Mesendoderm (in vitro differentiated cells): Measurements from ENCODE around the gene KIRREL2.
A peak's percentile ranks its signal among the peaks of the same experiment; 100 is the strongest.

Source experiments
- DNase-seq: peaks from one replicate; pipeline ENCODE4 v3.0.0; 2013
- H2AK5ac ChIP-seq: 2 replicates; pipeline ENCODE4 v1.6.1; 2013; ENCODE audit warnings: low read length, inconsistent platforms
- H2BK120ac ChIP-seq: 2 replicates; pipeline ENCODE4 v1.6.1; 2013; ENCODE audit warnings: low read depth, mild to moderate bottlenecking, low read length, moderate library complexity, mixed read lengths
- H2BK15ac ChIP-seq: replicated peaks from 2 replicates; pipeline ENCODE4 v1.6.1; 2013; ENCODE audit warnings: low read depth, mild to moderate bottlenecking, moderate library complexity
- H2BK5ac ChIP-seq: 2 replicates; pipeline ENCODE4 v1.6.1; 2013; ENCODE audit warnings: low read length, inconsistent platforms
- H3K18ac ChIP-seq: 2 replicates; pipeline ENCODE4 v1.6.1; 2013; ENCODE audit warnings: mild to moderate bottlenecking, low read length, mixed read lengths
- H3K23ac ChIP-seq: one replicate; pipeline ENCODE4 v1.6.1; 2013; ENCODE audit warnings: low read length
- H3K27ac ChIP-seq: 2 replicates; pipeline ENCODE4 v1.5.1; 2013; ENCODE audit warnings: low read depth, mild to moderate bottlenecking, inconsistent platforms, low read length, moderate library complexity
- H3K27me3 ChIP-seq: 2 replicates; pipeline ENCODE4 v1.6.1; 2013; ENCODE audit warnings: low read length, control low read depth, mild to moderate bottlenecking, inconsistent platforms; ENCODE audit not compliant: insufficient read depth, poor library complexity
- H3K36me3 ChIP-seq: 2 replicates; pipeline ENCODE4 v1.6.1; 2013; ENCODE audit warnings: low read length, inconsistent platforms; ENCODE audit not compliant: control insufficient read depth, insufficient read depth
- H3K4ac ChIP-seq: one replicate; pipeline ENCODE4 v1.6.1; 2013; ENCODE audit warnings: low read depth, mild to moderate bottlenecking, low read length, moderate library complexity
- H3K4me1 ChIP-seq: 2 replicates; pipeline ENCODE4 v1.6.1; 2013; ENCODE audit warnings: low read depth, low read length, inconsistent platforms; ENCODE audit not compliant: control insufficient read depth
- H3K4me2 ChIP-seq: 2 replicates; pipeline ENCODE4 v1.6.1; 2013; ENCODE audit warnings: low read length
- H3K4me3 ChIP-seq: 2 replicates; pipeline ENCODE4 v1.5.1; 2013; ENCODE audit warnings: mild to moderate bottlenecking, low read length
- H3K56ac ChIP-seq: one replicate; pipeline ENCODE4 v1.6.1; 2013; ENCODE audit warnings: low read length
- H3K79me1 ChIP-seq: 2 replicates; pipeline ENCODE4 v1.6.1; 2013; ENCODE audit warnings: low read length, inconsistent platforms
- H3K79me2 ChIP-seq: 2 replicates; pipeline ENCODE4 v1.6.1; 2013; ENCODE audit warnings: mild to moderate bottlenecking, low read length; ENCODE audit not compliant: control insufficient read depth, insufficient read depth
- H3K9ac ChIP-seq: 2 replicates; pipeline ENCODE4 v1.6.1; 2013; ENCODE audit warnings: low read length, inconsistent platforms
- H4K5ac ChIP-seq: one replicate; pipeline ENCODE4 v1.6.1; 2013; ENCODE audit warnings: low read length
- H4K8ac ChIP-seq: one replicate; pipeline ENCODE4 v1.6.1; 2013; ENCODE audit warnings: low read depth, mild to moderate bottlenecking, control low read depth, low read length, moderate library complexity
- WGBS: extraction: QIAGEN DNeasy Blood & Tissue Kit; methylation state at CpG from one replicate; pipeline ENCODE4 v1.1.7; 2013; ENCODE audit warnings: low lambda C conversion rate, missing lambda C conversion rate; ENCODE audit not compliant: insufficient coverage; ENCODE audit errors: extremely low coverage; 5-methylcytosine and 5-hydroxymethylcytosine counted together

Gene KIRREL2

DNA sequence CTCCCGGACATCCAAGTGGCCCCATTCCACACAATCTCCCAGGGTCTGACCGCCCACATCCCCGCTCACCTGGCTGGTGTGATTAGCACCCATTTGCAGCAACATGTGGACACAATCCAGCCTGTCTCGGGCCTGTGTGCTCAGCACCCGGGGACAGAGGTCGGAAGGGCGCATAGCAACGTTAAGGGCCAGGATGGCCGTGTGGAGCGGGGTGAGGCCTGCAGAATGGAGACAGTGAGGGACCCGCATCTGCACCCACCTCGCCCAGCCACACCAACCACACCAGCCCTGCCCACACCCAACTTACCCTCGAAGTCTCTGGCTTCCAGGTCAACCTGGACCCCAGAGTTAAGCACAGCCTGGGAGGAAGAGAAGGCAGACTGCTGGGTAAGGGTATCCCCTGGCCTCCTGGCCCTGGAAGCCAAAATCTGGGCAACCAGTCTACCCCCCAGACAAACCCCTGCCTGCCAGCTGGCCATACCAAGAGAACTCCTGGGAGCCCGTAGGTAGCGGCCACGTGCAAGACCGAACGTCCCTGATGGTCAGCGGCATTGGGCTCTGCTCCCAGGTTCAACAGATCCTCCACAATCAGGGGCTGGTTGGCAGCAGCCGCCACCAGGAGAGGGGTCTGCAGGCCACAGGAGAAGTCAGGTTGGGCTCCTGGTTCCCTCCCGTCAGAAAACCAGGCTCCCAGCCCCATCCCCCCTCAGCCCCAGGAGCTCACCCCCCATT is 39.4 kb downstream of the KIRREL2 start:
- no peak overlapping the region for H3K56ac ChIP-seq
- no peak overlapping the region for H3K18ac ChIP-seq
- no peak overlapping the region for H4K8ac ChIP-seq
- H3K36me3 ChIP-seq = peaks cover 8% of the 10 kb centered on the region
- no CpG with 5 or more reads among the region's 21 CpGs for WGBS
- H2AK5ac ChIP-seq = no peak overlapping the region
- H2BK15ac ChIP-seq = no peak overlapping the region
- H4K5ac ChIP-seq = no peak overlapping the region
- no peak overlapping the region for H3K4ac ChIP-seq
- H3K23ac ChIP-seq = no peak overlapping the region
- H2BK5ac ChIP-seq = no peak overlapping the region
- no peaks in the 10 kb centered on the region for H3K27me3 ChIP-seq
- H3K79me1 ChIP-seq = peaks cover 6% of the 10 kb centered on the region
- no peak overlapping the region for H3K4me3 ChIP-seq
- no peak overlapping the region for H3K9ac ChIP-seq
- DNase-seq = no peak
- H3K79me2 ChIP-seq = peaks cover 2% of the 10 kb centered on the region
- H3K4me1 ChIP-seq = no peaks in the 10 kb centered on the region
- no peak overlapping the region for H3K4me2 ChIP-seq
- H2BK120ac ChIP-seq = no peak overlapping the region
- no peak overlapping the region for H3K27ac ChIP-seq

DNA sequence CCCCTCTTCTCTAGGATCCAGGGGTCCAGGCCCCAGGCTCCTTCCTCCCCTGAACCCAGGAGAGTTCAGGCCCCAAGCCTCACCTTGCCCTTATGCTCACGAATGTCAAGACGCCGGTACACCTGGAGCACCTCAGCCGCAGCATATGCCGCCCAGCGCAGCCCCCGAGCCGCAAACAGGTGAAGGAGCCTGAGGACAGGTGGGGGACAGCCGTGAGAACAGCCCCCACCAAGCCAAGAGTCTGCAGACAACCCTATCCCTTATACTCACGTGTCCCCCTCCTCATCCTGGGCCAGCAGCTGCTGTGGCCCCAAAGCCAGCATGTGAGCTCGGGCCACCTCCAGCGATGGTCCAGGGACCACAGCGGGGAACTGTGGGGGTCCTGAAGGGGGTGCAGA is 39.9 kb downstream of the KIRREL2 start:
- H3K27ac ChIP-seq = no peak overlapping the region
- no peak overlapping the region for H2BK120ac ChIP-seq
- H3K4me1 ChIP-seq = no peaks in the 10 kb centered on the region
- no peak overlapping the region for H4K8ac ChIP-seq
- H3K23ac ChIP-seq = no peak overlapping the region
- H3K4ac ChIP-seq = no peak overlapping the region
- H3K4me3 ChIP-seq = no peak overlapping the region
- DNase-seq = no peak
- H2BK15ac ChIP-seq = no peak overlapping the region
- no peak overlapping the region for H4K5ac ChIP-seq
- no peak overlapping the region for H2BK5ac ChIP-seq
- H3K9ac ChIP-seq = no peak overlapping the region
- H3K27me3 ChIP-seq = no peaks in the 10 kb centered on the region
- H3K36me3 ChIP-seq = peaks cover 8% of the 10 kb centered on the region
- no CpG with 5 or more reads among the region's 13 CpGs for WGBS
- no peak overlapping the region for H3K4me2 ChIP-seq
- peaks cover 6% of the 10 kb centered on the region for H3K79me1 ChIP-seq
- H2AK5ac ChIP-seq = no peak overlapping the region
- H3K18ac ChIP-seq = no peak overlapping the region
- H3K56ac ChIP-seq = no peak overlapping the region
- peaks cover 2% of the 10 kb centered on the region for H3K79me2 ChIP-seq

GRCh38 chr19:35897706-35898451 is 41.2 kb downstream of the KIRREL2 start:
- peaks cover 8% of the 10 kb centered on the region for H3K36me3 ChIP-seq
- no peak overlapping the region for H3K18ac ChIP-seq
- H3K4me3 ChIP-seq = no peak overlapping the region

DNA sequence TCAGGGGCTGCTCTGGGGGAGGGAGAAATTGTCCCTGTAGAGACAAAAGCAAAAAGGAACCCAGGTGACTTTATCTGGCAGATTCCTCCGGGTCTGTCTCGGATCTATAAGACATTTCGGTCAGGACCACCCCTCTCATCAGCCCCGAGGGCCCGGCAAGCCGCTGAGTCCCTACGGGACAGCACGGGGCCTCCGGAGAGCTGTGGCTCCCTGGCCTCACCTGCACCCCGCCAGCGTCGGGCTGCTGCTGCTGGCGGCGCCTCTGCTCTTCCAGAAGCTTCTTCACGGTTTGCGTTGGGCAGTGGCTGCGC is 41.7 kb downstream of the KIRREL2 start:
- Histone ChIP-seq H3K27ac (no peak overlapping the region), H3K36me3 (peaks cover 8% of the 10 kb centered on the region), H3K4me1 (peaks cover 7% of the 10 kb centered on the region), H3K4me3 (peak overlapping the region; percentile 62), H2BK5ac (no peak overlapping the region), H3K23ac (no peak overlapping the region), H4K8ac (no peak overlapping the region), H2AK5ac (no peak overlapping the region), H3K4ac (no peak overlapping the region), H3K4me2 (peak overlapping the region; percentile 83), H3K18ac (peak overlapping the region; percentile 3), H3K56ac (peak overlapping the region; percentile 90), H2BK120ac (no peak overlapping the region), H3K79me1 (peaks cover 6% of the 10 kb centered on the region), H2BK15ac (no peak overlapping the region), H3K27me3 (no peaks in the 10 kb centered on the region), H4K5ac (no peak overlapping the region), H3K79me2 (peaks cover 2% of the 10 kb centered on the region), H3K9ac (peak overlapping the region; percentile 86)
- no peak for DNase-seq
- no CpG with 5 or more reads among the region's 17 CpGs for WGBS

More at GRCh38 chr19:35897706-35898451, 41.2 kb downstream of the KIRREL2 start:
- Histone ChIP-seq H3K4me1 (peaks cover 7% of the 10 kb centered on the region), H2AK5ac (no peak overlapping the region), H4K5ac (no peak overlapping the region), H4K8ac (no peak overlapping the region), H3K27ac (no peak overlapping the region), H3K23ac (no peak overlapping the region), H3K4ac (no peak overlapping the region), H3K56ac (peak overlapping the region; percentile 90), H3K79me1 (peaks cover 6% of the 10 kb centered on the region), H2BK15ac (no peak overlapping the region), H2BK120ac (no peak overlapping the region), H3K9ac (peak overlapping the region; percentile 86), H3K27me3 (no peaks in the 10 kb centered on the region), H3K79me2 (peaks cover 2% of the 10 kb centered on the region), H3K4me2 (no peak overlapping the region), H2BK5ac (no peak overlapping the region)
- no CpG with 5 or more reads among the region's 13 CpGs for WGBS
- no peak for DNase-seq

GRCh38 chr19:35899547-35900214 is 43.0 kb downstream of the KIRREL2 start:
- H3K18ac ChIP-seq = peak overlapping the region; percentile 55
- peaks cover 7% of the 10 kb centered on the region for H3K4me1 ChIP-seq
- no peak overlapping the region for H3K23ac ChIP-seq
- peak overlapping the region; percentile 73 for H3K4ac ChIP-seq
- DNase-seq = peak; percentile 79
- H3K56ac ChIP-seq = peak overlapping the region; percentile 90
- peak overlapping the region; percentile 62 for H3K4me3 ChIP-seq
- no CpG with 5 or more reads among the region's 43 CpGs for WGBS
- H3K79me1 ChIP-seq = peaks cover 6% of the 10 kb centered on the region
- no peak overlapping the region for H4K8ac ChIP-seq
- peak overlapping the region; percentile 54 for H2BK5ac ChIP-seq
- no peak overlapping the region for H2BK15ac ChIP-seq
- H3K27ac ChIP-seq = peak overlapping the region; percentile 58
- no peak overlapping the region for H2BK120ac ChIP-seq
- peaks cover 6% of the 10 kb centered on the region for H3K36me3 ChIP-seq
- peaks cover 2% of the 10 kb centered on the region for H3K79me2 ChIP-seq
- H4K5ac ChIP-seq = no peak overlapping the region
- H3K27me3 ChIP-seq = no peaks in the 10 kb centered on the region
- peak overlapping the region; percentile 70 for H3K4me2 ChIP-seq
- no peak overlapping the region for H2AK5ac ChIP-seq
- peak overlapping the region; percentile 92 for H3K9ac ChIP-seq
